ENCODE results near the gene MAJIN. TPM values are rescaled to one million over a fixed set of nuclear protein-coding genes. Genes with fewer than 3 reads are reported as not detected.

MAJIN gene
- total and polyA plus RNA-seq, 9 of the 15 experiments (the other 6 are each of a cell fraction or from before 2014, with no cell fraction given) = 0.17 to 0.83 (median 0.24) TPM; not detected in 2

DNA sequence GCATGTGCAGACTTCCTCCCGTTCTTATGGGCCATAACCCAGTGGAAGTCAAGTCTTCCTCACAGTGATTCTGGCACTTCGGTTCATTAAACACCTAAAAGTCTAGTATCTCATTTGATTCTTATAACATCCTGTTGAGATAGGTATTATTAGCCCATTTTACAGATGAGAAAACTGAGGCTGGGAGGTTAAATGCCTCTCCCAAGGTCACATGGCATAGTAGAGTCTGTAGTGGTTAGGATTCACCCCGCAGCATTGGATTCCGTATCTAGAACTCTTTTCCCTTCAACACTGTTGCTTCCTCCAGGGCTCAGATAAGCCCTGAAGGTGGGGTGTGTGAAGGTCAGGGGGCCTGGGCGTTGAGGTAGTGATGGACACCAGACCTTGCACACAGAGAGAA, 39.6 kb downstream of the MAJIN start:
- no TSS peak for BruUV-seq (replicated peaks)
- peaks cover 7% of the 10 kb centered on the region; the same call in 1 of the 3 replicates for H3K36me3 ChIP-seq (ENCODE audit: control insufficient read depth, insufficient read depth, low read length)
- ATAC-seq (no peak), FAIRE-seq (no peak), DNase-seq (ENCODE audit: extremely low read depth in 1 of 4, low spot score in 3 of 4) (no peak)
- no peaks in the 10 kb centered on the region; the same call in 1 of the 2 replicates for H4K20me1 ChIP-seq (replicated peaks; ENCODE audit: control insufficient read depth, insufficient read depth, low read length)
- no peaks in the 10 kb centered on the region for H3K9me1 ChIP-seq (ENCODE audit: control insufficient read depth, insufficient read depth, low read length)
- no peak overlapping the region for H2AFZ ChIP-seq (ENCODE audit: low read depth, low read length)
- no peaks in the 10 kb centered on the region for H3K79me2 ChIP-seq (ENCODE audit: control insufficient read depth, insufficient read depth, low read length)
- peaks cover 8 to 28% of the 10 kb centered on the region in 2 experiments; a peak in 4 of 5 replicates for H3K4me1 ChIP-seq (replicated peaks in 1 of 2; ENCODE audit: control insufficient read depth in 2 of 2, insufficient read depth in 2 of 2, low read length in 2 of 2)
- 54% methylated on average over 5 of the region's 5 CpGs for WGBS (ENCODE audit: insufficient coverage, low coverage, missing lambda C conversion rate)
- CTCF ChIA-PET (ENCODE audit: low intra/inter-chr PET ratio) = no interaction called here
- H3K9ac ChIP-seq (ENCODE audit: insufficient read depth in 1 of 2, low read depth in 2 of 2, low read length in 2 of 2) = no peak overlapping the region
- H3K9me3 ChIP-seq (replicated peaks; ENCODE audit: control insufficient read depth, insufficient read depth, low read depth, low read length) = no peaks in the 10 kb centered on the region
- POLR2A ChIA-PET = interaction anchor here (1.0 kb wide), 1 partner anchor 13 kb away, joined by 3 read pairs; no protein-coding TSS in a partner anchor
- H3K27ac ChIP-seq (ENCODE audit: extremely low read depth, low read depth, low read length) = no peak overlapping the region
- TF ChIP-seq RBM25 (IDR thresholded peaks at IDR 0.05; ENCODE audit: low read depth, low read length, severe bottlenecking) (peak; percentile 91), CBX1 (IDR thresholded peaks at IDR 0.05; ENCODE audit: low read depth) (peak; percentile 40; the same call in 1 of the 2 replicates), CHD4 (IDR thresholded peaks at IDR 0.05; ENCODE audit: insufficient read depth, insufficient replicate concordance, low read depth, low read length, poor library complexity, severe bottlenecking) (peak; percentile 32), SMARCA5 (IDR thresholded peaks at IDR 0.05) (peak; percentile 61; the same call in 1 of the 2 replicates), ZFP1 (CRISPR knock-in tag; IDR thresholded peaks at IDR 0.05) (no peak), HDAC2 (IDR thresholded peaks at IDR 0.05) (peak; percentile 79), RCOR1 (IDR thresholded peaks at IDR 0.05; ENCODE audit: borderline replicate concordance in 1 of 2, low read depth in 2 of 2, low read length in 2 of 2) (peak in 1 of 2 experiments; percentile 69; a peak in 1 of 4 replicates), TGIF2 (CRISPR knock-in tag; IDR thresholded peaks at IDR 0.05) (no peak), STAG1 (CRISPR knock-in tag; IDR thresholded peaks at IDR 0.05; ENCODE audit: borderline replicate concordance) (no peak), KDM1A (IDR thresholded peaks at IDR 0.05) (peak; percentile 74 to 76; a peak in 3 of 4 replicates), HSF4 (CRISPR knock-in tag; IDR thresholded peaks at IDR 0.05; ENCODE audit: borderline replicate concordance) (no peak), ADNP (tag; IDR thresholded peaks at IDR 0.05) (peak; percentile 81), THRAP3 (IDR thresholded peaks at IDR 0.05; ENCODE audit: borderline replicate concordance) (no peak), BCOR (IDR thresholded peaks at IDR 0.05) (peak; percentile 88), ESRRA (IDR thresholded peaks at IDR 0.05; ENCODE audit: borderline replicate concordance, low read depth) (peak; percentile 91)
- TF ChIP-seq, protein P1, sequence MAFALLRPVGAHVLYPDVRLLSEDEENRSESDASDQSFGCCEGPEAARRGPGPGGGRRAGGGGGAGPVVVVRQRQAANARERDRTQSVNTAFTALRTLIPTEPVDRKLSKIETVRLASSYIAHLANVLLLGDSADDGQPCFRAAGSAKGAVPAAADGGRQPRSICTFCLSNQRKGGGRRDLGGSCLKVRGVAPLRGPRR (CRISPR knock-in tag; IDR thresholded peaks at IDR 0.05) = no peak
- TF ChIP-seq, protein P2, sequence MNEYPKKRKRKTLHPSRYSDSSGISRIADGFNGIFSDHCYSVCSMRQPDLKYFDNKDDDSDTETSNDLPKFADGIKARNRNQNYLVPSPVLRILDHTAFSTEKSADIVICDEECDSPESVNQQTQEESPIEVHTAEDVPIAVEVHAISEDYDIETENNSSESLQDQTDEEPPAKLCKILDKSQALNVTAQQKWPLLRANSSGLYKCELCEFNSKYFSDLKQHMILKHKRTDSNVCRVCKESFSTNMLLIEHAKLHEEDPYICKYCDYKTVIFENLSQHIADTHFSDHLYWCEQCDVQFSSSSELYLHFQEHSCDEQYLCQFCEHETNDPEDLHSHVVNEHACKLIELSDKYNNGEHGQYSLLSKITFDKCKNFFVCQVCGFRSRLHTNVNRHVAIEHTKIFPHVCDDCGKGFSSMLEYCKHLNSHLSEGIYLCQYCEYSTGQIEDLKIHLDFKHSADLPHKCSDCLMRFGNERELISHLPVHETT (CRISPR knock-in tag; conservative IDR thresholded peaks at IDR 0.05 in 1 of 2, IDR thresholded peaks at IDR 0.05 in 1 of 2) = no peak
- no peak overlapping the region for H3K4me2 ChIP-seq (ENCODE audit: insufficient read depth, low read length)
- H3K4me3 ChIP-seq = no peak overlapping the region
- in situ Hi-C loops (cut with MboI) (no loop called here), intact Hi-C loops (cut with micrococcal nuclease) (no loop called here)
- H3K27me3 ChIP-seq (ENCODE audit: control insufficient read depth in 2 of 2, insufficient read depth in 2 of 2, low read length in 2 of 2) = no peaks in the 10 kb centered on the region

Measured in K562 (cell line).